Activated CD8-positive, alpha-beta memory T cell treated with anti-CD3 and anti-CD28 coated beads, Interleukin-2, amount 50 U/mL, for 4 hours (primary cell): ENCODE results near the gene CNR1.
"Not testable (repeated sequence)": the region's sequence is repeated elsewhere in the genome, so short reads cannot be mapped to it uniquely, and the experiment has no call there.

Experiments used
- DNase-seq: peaks from one replicate; pipeline ENCODE4 v3.0.0-alpha.2; 2020

The CNR1 gene

GRCh38 chr6:88165844-88166492 lies at the start of gene CNR1:
Gene CNR1 (minus strand): TSS chr6:88166347. CDS start chr6:88145274, 21,073 bp downstream.
- no peak for DNase-seq

- DNase-seq: no peak
Observed at GRCh38 chr6:88211446-88211845, 45.3 kb upstream of the CNR1 start.

GRCh38 chr6:88209301-88209700 lies 43.2 kb upstream of the CNR1 start:
- no peak for DNase-seq

- no peak for DNase-seq
Observed at GRCh38 chr6:88208726-88209125, 42.6 kb upstream of the CNR1 start.

- not testable (repeated sequence) for DNase-seq
Observed at GRCh38 chr6:88201734-88202133, 35.6 kb upstream of the CNR1 start.

- no peak for DNase-seq
Observed at GRCh38 chr6:88184921-88185320, 18.8 kb upstream of the CNR1 start.

- DNase-seq: no peak
Observed at GRCh38 chr6:88183471-88183870, 17.3 kb upstream of the CNR1 start.

GRCh38 chr6:88179692-88180091 lies 13.5 kb upstream of the CNR1 start:
- DNase-seq: no peak

- DNase-seq: no peak
Observed at GRCh38 chr6:88177961-88178464, 11.9 kb upstream of the CNR1 start.

GRCh38 chr6:88174906-88175305 lies 8.8 kb upstream of the CNR1 start:
- no peak for DNase-seq

GRCh38 chr6:88171312-88171711 lies 5.2 kb upstream of the CNR1 start:
- DNase-seq: no peak

GRCh38 chr6:88168362-88168761 lies 2.2 kb upstream of the CNR1 start:
- no peak for DNase-seq

GRCh38 chr6:88167352-88167937 lies 1.3 kb upstream of the CNR1 start:
- DNase-seq: no peak

GRCh38 chr6:88166493-88167351 lies 575 bp upstream of the CNR1 start:
- DNase-seq: no peak

- DNase-seq: no peak
Observed at GRCh38 chr6:88165087-88165843, 882 bp downstream of the CNR1 start.

GRCh38 chr6:88164061-88164460 lies 2.1 kb downstream of the CNR1 start:
- no peak for DNase-seq

- DNase-seq: no peak
Observed at GRCh38 chr6:88163616-88164015, 2.5 kb downstream of the CNR1 start.

- no peak for DNase-seq
Observed at GRCh38 chr6:88161940-88162339, 4.2 kb downstream of the CNR1 start.

- DNase-seq: no peak
Observed at GRCh38 chr6:88157106-88157505, 9.0 kb downstream of the CNR1 start.

GRCh38 chr6:88145298-88145963 lies 20.7 kb downstream of the CNR1 start:
- no peak for DNase-seq

GRCh38 chr6:88144637-88145297 lies 21.4 kb downstream of the CNR1 start:
- DNase-seq: no peak
